NCI-H1092 (cell line): Measurements from ENCODE around the gene IMPA2.
"Not testable (repeated sequence)": the region's sequence is repeated elsewhere in the genome, so short reads cannot be mapped to it uniquely, and the experiment has no call there.

Source experiments
- DNase-seq: peaks from one replicate; lab custom pipeline; 2025; lab: John Stamatoyannopoulos, UW

IMPA2 gene

GRCh38 chr18:12049978-12050811, 68.9 kb downstream of the IMPA2 start:
- DNase-seq = no peak

DNA sequence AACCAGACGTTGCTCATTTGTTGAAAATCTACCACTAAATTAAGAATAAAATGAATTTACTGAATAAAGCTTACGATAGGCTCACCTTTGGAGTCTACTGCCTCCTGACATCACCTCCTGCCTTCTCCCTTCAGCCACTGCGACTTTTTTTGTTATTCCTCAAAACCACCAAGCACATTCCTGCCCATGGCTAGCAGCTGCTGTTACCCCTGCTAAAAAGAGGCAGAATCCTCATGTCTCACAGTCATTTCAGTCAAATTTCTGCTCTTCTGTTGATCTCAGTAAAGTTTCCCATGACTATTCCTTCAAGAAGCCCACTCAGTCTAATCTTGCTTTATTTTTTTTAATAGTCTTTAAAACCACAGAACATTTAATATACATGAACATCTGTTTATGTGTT, 71.6 kb downstream of the IMPA2 start:
- DNase-seq = no peak

GRCh38 chr18:12053289-12053688, 72.0 kb downstream of the IMPA2 start:
- no peak for DNase-seq

GRCh38 chr18:12056034-12056883, 75.0 kb downstream of the IMPA2 start:
- no peak for DNase-seq

DNA sequence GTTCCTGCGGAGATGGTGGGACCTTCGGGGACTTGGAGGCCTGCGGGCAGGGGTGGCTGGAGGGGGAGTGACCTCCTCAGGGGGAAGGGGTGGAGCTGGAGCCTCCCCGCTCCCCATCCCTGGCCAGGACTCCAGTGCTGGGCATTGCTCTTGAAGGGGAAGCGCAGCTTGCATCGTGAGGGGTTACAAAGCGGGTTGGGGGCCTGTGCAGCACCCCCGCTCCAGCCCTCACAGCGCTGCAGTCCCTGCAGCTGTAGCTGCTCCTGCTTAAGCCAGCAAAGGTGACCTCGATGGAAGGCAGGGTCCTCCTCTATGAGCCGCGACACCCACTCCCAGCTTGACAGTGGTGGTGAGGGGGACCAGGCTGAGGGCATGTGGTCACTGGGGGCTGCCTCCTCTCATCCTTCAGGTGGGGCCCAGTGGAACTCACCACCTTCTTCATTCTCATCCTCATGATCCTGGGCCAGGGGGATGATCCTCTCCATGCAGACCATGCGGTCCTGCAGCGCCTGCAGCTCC, 75.6 kb downstream of the IMPA2 start:
- DNase-seq = no peak

- DNase-seq = no peak
Observed at GRCh38 chr18:12057419-12058039, 76.2 kb downstream of the IMPA2 start.

DNA sequence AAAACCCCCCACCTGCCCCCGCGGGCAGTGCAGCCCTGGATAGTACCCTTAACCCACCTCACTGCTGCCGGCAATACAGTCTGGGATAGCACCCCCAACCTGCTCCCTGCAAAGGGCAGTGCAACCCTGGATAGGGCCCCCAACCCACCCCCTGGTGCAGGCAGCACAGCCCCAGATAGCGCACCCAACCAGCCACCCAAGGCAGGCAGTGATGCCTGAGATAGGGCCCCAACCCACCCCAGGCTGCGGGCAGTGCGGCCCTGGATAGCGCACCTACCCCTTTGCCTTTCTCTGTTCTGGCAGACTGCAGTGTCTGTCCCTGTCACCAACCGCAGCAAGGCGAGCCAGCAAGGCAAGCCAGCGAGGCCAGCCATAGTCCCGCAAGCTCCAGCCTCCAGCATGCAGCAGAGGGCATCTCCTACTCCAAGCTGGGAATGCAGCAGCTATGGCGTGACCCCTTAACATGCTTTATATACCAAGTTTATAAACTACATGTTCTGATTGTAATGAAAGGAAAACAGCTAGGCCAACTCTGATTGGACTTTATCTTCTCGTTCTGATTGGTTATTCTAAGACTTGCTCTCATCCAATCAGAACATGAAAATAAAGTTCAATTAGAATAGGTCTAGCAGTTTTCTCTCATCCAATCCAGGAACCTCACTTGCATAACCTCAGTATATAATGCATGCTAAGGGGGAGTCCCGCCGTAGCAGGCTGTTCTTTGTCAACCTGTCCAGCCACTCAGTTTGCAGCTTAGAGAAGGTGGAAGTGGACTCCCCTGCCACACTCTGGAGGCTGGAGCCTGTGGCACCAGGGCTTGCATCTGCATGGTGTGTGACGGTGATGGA, 78.3 kb downstream of the IMPA2 start:
- no peak for DNase-seq

GRCh38 chr18:12060182-12060870, 79.0 kb downstream of the IMPA2 start:
- DNase-seq = no peak

- no peak for DNase-seq
Observed at GRCh38 chr18:12061685-12062084, 80.4 kb downstream of the IMPA2 start.

DNA sequence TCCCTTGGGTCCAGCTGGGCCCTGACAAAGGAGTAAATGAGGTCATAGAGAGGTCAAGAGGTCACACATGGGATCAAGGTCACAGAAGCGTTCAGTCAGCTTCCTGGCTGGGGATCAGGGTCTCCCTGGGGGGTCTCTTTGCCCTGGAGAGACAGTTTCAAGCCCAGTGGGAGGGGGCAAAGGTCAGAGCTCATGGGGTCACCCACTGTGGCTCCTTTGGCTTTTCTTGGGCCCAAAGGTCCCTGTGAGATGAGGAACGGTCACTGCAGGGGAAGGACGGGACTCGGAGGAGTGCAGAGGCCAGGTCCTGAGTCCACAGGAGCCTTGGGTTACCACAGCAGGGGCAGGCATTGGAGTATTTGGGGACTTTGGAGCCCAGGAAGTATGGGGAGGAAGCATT, 81.7 kb downstream of the IMPA2 start:
- DNase-seq = no peak

- DNase-seq = no peak
Observed at GRCh38 chr18:12064086-12064763, 82.9 kb downstream of the IMPA2 start.

GRCh38 chr18:12065397-12065796, 84.1 kb downstream of the IMPA2 start:
- no peak for DNase-seq

- DNase-seq = no peak
Observed at GRCh38 chr18:12066910-12067511, 85.7 kb downstream of the IMPA2 start.

DNA sequence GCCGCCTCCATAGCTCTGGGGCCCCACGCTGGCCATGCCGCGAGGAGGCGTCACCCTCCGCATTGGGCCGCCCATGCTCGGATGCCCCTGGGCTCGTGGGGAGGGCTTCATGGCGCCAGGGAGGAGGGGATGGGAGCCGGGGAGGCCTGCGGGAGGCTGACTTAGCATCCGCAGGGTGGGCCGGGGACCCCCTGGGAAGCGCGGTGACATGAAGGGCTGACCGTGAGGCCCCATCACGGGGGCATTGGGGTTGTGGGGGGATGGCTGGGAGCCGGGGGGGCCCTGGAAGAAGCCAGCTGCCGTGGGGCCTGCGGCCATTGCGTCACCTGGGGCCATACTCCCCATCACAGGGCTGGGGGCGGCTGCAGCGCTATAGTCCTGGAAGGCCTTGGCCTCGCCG, 86.4 kb downstream of the IMPA2 start:
- DNase-seq = no peak

DNA sequence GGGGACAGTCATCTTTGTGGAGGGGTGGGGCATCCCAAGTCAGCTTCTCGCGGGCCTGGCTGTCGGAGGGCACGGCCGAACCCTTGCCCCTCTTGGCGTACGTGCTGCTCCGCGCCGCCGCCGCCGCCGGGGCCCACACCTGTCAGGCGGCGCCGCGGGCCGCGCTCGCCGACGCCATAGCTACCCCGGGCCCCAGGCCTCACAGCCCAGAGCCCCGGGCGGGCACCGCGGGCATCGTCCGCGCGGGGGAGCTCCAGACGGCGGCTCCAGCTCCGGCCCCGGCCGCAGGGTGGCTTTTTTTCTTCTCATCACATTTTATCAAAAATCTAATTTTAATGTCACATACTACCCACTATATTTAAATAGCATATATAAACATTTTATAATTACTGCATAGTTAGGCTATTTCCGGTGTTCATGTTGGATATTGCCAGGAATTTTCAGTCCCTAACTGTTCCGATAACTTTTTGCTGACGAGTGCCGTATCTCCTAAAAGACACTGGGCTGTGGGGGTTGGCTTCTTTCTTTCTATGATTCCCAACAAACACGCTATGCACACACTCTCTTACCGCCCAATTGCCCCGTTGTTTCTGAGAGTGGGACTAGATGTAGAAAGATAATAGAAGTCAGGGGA, 87.1 kb downstream of the IMPA2 start:
- not testable (repeated sequence) for DNase-seq

DNA sequence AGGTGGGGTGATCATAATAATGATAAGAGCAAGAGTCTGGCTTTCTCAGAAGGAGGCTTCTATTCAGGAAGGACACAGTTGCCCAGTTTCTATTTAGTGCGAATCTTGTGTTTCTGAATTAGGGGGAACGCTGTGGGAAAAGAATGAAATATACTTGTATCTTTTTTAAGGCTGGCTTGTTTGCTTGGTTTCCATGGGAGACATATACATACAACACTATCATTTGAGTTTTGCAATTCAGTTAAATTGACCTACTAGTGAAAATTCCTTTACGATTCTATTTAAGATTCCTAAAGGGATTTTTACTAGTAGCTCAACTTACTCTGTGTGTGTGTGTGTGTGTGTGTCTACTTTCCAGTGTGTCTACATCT, 87.6 kb downstream of the IMPA2 start:
- no peak for DNase-seq

DNA sequence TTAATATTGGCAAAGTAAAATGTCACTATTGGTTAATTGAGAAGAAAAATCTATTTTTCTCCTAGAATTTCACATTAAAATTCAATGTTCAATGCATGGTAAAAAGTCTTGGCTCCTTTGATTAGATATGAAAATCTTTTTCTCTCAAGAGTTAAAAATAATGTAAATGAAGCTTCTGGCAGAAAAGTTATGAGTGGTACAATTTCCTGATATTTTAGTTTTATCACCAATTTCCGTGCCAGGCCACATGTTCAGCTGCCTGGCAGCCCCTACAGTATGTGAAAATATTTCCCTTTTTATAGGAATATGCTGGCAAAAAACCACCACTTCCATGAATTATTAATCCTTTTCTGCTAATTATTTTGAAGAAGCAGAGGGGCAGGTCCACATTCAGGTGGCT, 89.8 kb downstream of the IMPA2 start:
- not testable (repeated sequence) for DNase-seq

- no peak for DNase-seq
Observed at GRCh38 chr18:12072996-12073395, 91.7 kb downstream of the IMPA2 start.

DNA sequence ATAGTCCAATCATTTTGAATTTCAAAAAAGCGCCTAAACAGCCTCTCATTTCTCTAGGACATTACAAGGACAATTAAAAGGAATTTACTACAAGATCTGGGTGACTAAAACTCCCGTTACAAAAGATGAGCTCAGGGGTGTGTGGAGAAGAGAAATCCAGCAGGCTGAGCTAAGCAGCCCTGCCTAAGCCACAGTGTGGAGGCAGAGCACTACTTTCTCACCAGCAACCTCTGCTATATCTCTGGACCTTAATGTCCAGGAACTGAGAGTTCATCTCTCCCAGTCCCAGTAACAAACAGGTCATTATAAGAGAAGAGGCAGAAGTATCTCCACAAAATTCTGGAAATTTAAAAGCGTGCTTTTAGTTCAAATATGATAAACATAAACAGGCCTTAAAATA, 93.4 kb downstream of the IMPA2 start:
- DNase-seq = no peak
